Astrocyte (in vitro differentiated cells and primary cell): Measurements from ENCODE around the gene CDHR1. TPM values are rescaled to one million over a fixed set of nuclear protein-coding genes. Genes with fewer than 3 reads are reported as not detected.
"Not testable (repeated sequence)": the region's sequence is repeated elsewhere in the genome, so short reads cannot be mapped to it uniquely, and the experiment has no call there.

Experiments used
- DNase-seq: peaks from one replicate; pipeline ENCODE4 v3.0.0-alpha.2; 2010; ENCODE audit warnings: low read depth
- FAIRE-seq: peaks from 2 replicates; lab custom pipeline; 2011; peaks lifted over from hg19 to GRCh38; lab: Jason Lieb, UNC
- H2AFZ ChIP-seq: 2 replicates; pipeline ENCODE4 v1.6.0; 2012; ENCODE audit warnings: low read depth, low read length, inconsistent platforms
- H3K27ac ChIP-seq: 2 replicates; pipeline ENCODE4 v1.5.1; 2011; ENCODE audit warnings: low read depth, low read length, inconsistent platforms
- H3K27me3 ChIP-seq: 2 replicates; pipeline ENCODE4 v1.6.0; 2011; ENCODE audit warnings: low read length, inconsistent platforms; ENCODE audit not compliant: insufficient read depth
- H3K36me3 ChIP-seq: 2 replicates; pipeline ENCODE4 v1.5.1; 2011; ENCODE audit warnings: low read length, inconsistent platforms; ENCODE audit not compliant: insufficient read depth
- H3K4me1 ChIP-seq: 2 replicates; pipeline ENCODE4 v1.5.1; 2011; ENCODE audit warnings: low read length, inconsistent platforms; ENCODE audit not compliant: insufficient read depth
- H3K4me2 ChIP-seq: 2 replicates; pipeline ENCODE4 v1.6.0; 2012; ENCODE audit warnings: low read length, inconsistent platforms
- H3K4me3 ChIP-seq: 2 replicates; pipeline ENCODE4 v1.5.1; 2011; ENCODE audit warnings: low read depth, mild to moderate bottlenecking, low read length, inconsistent platforms; ENCODE audit not compliant: insufficient read depth
- H3K79me2 ChIP-seq: 2 replicates; pipeline ENCODE4 v1.6.0; 2012; ENCODE audit warnings: mild to moderate bottlenecking, low read length, inconsistent platforms; ENCODE audit not compliant: insufficient read depth
- H3K9ac ChIP-seq: 2 replicates; pipeline ENCODE4 v1.6.0; 2012; ENCODE audit warnings: mild to moderate bottlenecking, low read length, inconsistent platforms
- H3K9me3 ChIP-seq: 2 replicates; pipeline ENCODE4 v1.5.1; 2012; ENCODE audit warnings: low read depth, mild to moderate bottlenecking, low read length, inconsistent platforms; ENCODE audit not compliant: insufficient read depth
- H4K20me1 ChIP-seq: 2 replicates; pipeline ENCODE4 v1.6.0; 2012; ENCODE audit warnings: low read length, inconsistent platforms; ENCODE audit not compliant: insufficient read depth
- H3K27ac Mint-ChIP-seq: one replicate; pipeline ENCODE4 v1.8.0; 2021; ENCODE audit warnings: mild to moderate bottlenecking, mixed read lengths; ENCODE audit not compliant: unreplicated experiment
- H3K27me3 Mint-ChIP-seq: one replicate; pipeline ENCODE4 v1.8.0; 2021; ENCODE audit warnings: low read depth, mixed read lengths; ENCODE audit not compliant: unreplicated experiment
- H3K36me3 Mint-ChIP-seq: one replicate; pipeline ENCODE4 v1.8.0; 2021; ENCODE audit warnings: low read depth, mixed read lengths; ENCODE audit not compliant: unreplicated experiment
- H3K4me1 Mint-ChIP-seq: one replicate; pipeline ENCODE4 v1.8.0; 2021; ENCODE audit warnings: low read depth, mixed read lengths; ENCODE audit not compliant: unreplicated experiment
- H3K4me3 Mint-ChIP-seq: one replicate; pipeline ENCODE4 v1.8.0; 2021; ENCODE audit warnings: mild to moderate bottlenecking, moderate library complexity, mixed read lengths; ENCODE audit not compliant: unreplicated experiment
- H3K9me3 Mint-ChIP-seq: one replicate; pipeline ENCODE4 v1.8.0; 2021; ENCODE audit warnings: mild to moderate bottlenecking, mixed read lengths; ENCODE audit not compliant: unreplicated experiment
- EZH2 ChIP-seq: IDR thresholded peaks from 2 replicates; pipeline ENCODE4 v1.6.1; 2012; ENCODE audit warnings: mild to moderate bottlenecking, low read length, inconsistent platforms; ENCODE audit not compliant: insufficient read depth
- total RNA-seq: library from RNA; stranded (reverse); gene quantifications from 2 replicates; pipeline ENCODE4 v1.2.1, GENCODE V29; 2021
- TF ChIP-seq, protein P1 (sequence below): IDR thresholded peaks from 2 replicates; pipeline ENCODE4 v1.5.1; 2011; ENCODE audit warnings: low read depth, mild to moderate bottlenecking, inconsistent platforms, low read length, moderate library complexity; ENCODE audit not compliant: insufficient read depth

The CDHR1 gene
- total RNA-seq, 1 donor from 2014 or later, result 0.75 TPM

DNA sequence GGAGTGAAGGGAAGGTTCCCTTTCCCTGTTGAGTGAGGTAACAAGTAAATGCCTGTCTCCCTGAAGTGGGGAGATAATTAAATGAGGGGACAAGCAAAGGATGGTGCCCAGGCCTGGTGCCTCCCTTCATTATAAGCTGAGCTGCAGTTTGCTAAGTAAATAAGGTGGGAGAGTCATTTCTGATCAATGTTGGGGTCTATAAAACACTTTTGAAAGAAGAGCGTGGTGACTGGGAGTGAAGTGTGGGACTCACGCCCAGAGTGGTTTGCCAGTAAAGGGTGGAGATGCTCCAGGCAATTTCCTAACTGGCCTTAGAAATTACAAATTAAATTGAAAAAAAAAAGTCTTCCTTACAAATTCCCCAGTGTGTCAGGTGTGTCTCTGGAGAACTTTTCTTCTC lies 30.3 kb upstream of the CDHR1 start:
- Histone ChIP-seq H2AFZ (no peak overlapping the region), H3K36me3 (no peaks in the 10 kb centered on the region), H3K4me3 (no peak overlapping the region), H3K9me3 (no peaks in the 10 kb centered on the region), H3K4me2 (no peak overlapping the region), H3K27ac (no peak overlapping the region), H3K27me3 (no peaks in the 10 kb centered on the region), H4K20me1 (no peaks in the 10 kb centered on the region), H3K4me1 (no peaks in the 10 kb centered on the region), H3K9ac (no peak overlapping the region), H3K79me2 (no peaks in the 10 kb centered on the region)
- peaks cover 12% of the 10 kb centered on the region for H3K9me3 Mint-ChIP-seq
- TF ChIP-seq EZH2, result no peak
- TF ChIP-seq, protein P1, sequence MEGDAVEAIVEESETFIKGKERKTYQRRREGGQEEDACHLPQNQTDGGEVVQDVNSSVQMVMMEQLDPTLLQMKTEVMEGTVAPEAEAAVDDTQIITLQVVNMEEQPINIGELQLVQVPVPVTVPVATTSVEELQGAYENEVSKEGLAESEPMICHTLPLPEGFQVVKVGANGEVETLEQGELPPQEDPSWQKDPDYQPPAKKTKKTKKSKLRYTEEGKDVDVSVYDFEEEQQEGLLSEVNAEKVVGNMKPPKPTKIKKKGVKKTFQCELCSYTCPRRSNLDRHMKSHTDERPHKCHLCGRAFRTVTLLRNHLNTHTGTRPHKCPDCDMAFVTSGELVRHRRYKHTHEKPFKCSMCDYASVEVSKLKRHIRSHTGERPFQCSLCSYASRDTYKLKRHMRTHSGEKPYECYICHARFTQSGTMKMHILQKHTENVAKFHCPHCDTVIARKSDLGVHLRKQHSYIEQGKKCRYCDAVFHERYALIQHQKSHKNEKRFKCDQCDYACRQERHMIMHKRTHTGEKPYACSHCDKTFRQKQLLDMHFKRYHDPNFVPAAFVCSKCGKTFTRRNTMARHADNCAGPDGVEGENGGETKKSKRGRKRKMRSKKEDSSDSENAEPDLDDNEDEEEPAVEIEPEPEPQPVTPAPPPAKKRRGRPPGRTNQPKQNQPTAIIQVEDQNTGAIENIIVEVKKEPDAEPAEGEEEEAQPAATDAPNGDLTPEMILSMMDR, result no peak
- H3K36me3 Mint-ChIP-seq, result no peaks in the 10 kb centered on the region
- DNase-seq (no peak), FAIRE-seq (no peak)
- no peak overlapping the region for H3K4me3 Mint-ChIP-seq
- no peaks in the 10 kb centered on the region for H3K4me1 Mint-ChIP-seq
- no peak overlapping the region for H3K27ac Mint-ChIP-seq
- peaks cover 12% of the 10 kb centered on the region for H3K27me3 Mint-ChIP-seq

DNA sequence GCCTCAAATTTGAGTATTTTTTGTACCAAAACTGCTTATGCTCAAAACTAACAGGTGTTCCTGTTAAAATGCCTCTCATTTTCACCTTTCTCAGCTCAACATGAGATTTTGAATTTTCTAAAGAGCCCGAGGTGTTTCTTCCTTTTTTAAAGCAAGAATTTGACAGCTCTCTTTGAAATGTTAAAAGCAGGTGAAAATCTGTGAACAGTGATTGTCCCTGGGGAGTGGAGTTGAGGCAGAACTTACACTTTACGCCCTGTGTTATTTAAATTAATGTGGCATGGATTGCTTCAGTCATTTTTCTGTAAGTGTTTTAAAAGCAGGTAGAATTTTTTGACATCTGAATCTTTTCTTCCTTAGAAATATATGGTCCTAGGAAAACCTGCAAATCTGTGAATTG lies 29.9 kb upstream of the CDHR1 start:
- Mint-ChIP-seq H3K4me1 (no peaks in the 10 kb centered on the region), H3K9me3 (peaks cover 12% of the 10 kb centered on the region), H3K27ac (no peak overlapping the region), H3K36me3 (no peaks in the 10 kb centered on the region), H3K4me3 (no peak overlapping the region), H3K27me3 (peaks cover 12% of the 10 kb centered on the region)
- Histone ChIP-seq H3K4me3 (no peak overlapping the region), H3K36me3 (no peaks in the 10 kb centered on the region), H3K4me1 (no peaks in the 10 kb centered on the region), H3K27ac (no peak overlapping the region), H2AFZ (no peak overlapping the region), H3K9ac (no peak overlapping the region), H4K20me1 (no peaks in the 10 kb centered on the region), H3K4me2 (no peak overlapping the region), H3K27me3 (no peaks in the 10 kb centered on the region), H3K9me3 (no peaks in the 10 kb centered on the region), H3K79me2 (no peaks in the 10 kb centered on the region)
- no peak for DNase-seq
- TF ChIP-seq, protein P1, result no peak
- no peak for TF ChIP-seq EZH2
- FAIRE-seq, result no peak

DNA sequence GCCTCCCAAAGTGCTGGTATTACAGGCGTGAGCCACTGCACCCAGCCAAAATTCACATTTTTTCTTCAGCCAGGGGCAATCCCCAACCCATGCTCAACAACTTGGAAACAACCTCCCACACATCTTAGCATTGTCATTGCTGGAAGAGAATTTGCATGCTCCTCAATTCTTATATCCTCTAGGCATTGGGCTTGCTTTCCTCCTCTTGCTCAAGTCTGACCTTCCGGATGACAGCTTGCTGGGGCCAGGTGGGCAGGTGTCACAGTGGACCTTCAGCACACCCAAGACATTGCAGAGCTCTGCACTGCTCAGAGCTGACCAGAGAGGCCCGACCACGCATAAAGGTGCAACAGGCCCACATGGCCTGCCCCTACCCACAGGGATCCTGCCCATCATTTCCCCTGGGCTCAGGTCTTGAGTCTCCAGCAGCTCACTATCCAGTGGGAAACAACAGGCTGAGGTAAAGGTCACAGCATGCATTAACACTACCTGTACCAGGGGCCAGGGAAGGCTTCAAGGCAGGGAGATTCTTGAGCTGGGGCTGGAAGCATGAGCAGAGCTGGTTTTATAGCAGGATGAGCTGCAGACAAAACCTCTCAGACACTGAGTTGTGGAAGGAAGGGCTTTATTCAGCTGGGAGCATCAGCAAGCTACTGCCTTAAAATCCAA lies 27.6 kb upstream of the CDHR1 start:
- H3K27me3 ChIP-seq, result no peaks in the 10 kb centered on the region
- FAIRE-seq (no peak), DNase-seq (no peak)
- Mint-ChIP-seq H3K36me3 (no peaks in the 10 kb centered on the region), H3K4me3 (no peak overlapping the region), H3K27ac (no peak overlapping the region), H3K9me3 (peaks cover 12% of the 10 kb centered on the region), H3K4me1 (no peaks in the 10 kb centered on the region), H3K27me3 (peaks cover 12% of the 10 kb centered on the region)
- no peak overlapping the region for H3K4me2 ChIP-seq
- H4K20me1 ChIP-seq, result no peaks in the 10 kb centered on the region
- no peaks in the 10 kb centered on the region for H3K4me1 ChIP-seq
- H3K4me3 ChIP-seq, result no peak overlapping the region
- H3K79me2 ChIP-seq, result no peaks in the 10 kb centered on the region
- no peaks in the 10 kb centered on the region for H3K36me3 ChIP-seq
- H3K27ac ChIP-seq, result no peak overlapping the region
- H2AFZ ChIP-seq, result no peak overlapping the region
- no peaks in the 10 kb centered on the region for H3K9me3 ChIP-seq
- TF ChIP-seq, protein P1, result no peak
- H3K9ac ChIP-seq, result no peak overlapping the region

DNA sequence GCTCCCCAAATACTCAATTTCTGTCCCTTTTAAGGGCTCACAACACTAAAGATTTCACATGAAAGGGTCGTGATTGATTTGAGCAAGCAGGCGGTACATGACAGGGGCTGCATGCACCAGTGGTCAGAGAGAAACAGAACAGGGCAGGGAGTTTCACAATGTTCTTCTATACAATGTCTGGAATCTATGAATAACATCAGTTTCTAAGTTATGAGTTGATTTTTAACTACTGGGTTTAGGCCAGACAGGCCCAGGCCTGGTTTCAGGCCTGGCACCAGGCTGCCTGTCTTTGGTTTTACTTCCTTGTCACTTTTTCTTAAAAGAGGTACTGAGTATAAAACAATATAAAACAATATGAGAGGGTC lies 27.1 kb upstream of the CDHR1 start:
- H3K36me3 ChIP-seq, H3K9me3 ChIP-seq, H3K4me3 Mint-ChIP-seq, H3K4me1 ChIP-seq, H3K9ac ChIP-seq, H3K4me3 ChIP-seq, H3K4me1 Mint-ChIP-seq, H2AFZ ChIP-seq, H3K79me2 ChIP-seq, H4K20me1 ChIP-seq, H3K27ac ChIP-seq, H3K4me2 ChIP-seq, H3K36me3 Mint-ChIP-seq, FAIRE-seq, DNase-seq, H3K27ac Mint-ChIP-seq, H3K27me3 ChIP-seq: not testable (repeated sequence)
- Mint-ChIP-seq H3K27me3 (peaks cover 12% of the 10 kb centered on the region), H3K9me3 (peaks cover 12% of the 10 kb centered on the region)
